ENCODE measurements around the gene NR6A1. TPM values are rescaled to one million over a fixed set of nuclear protein-coding genes. Genes with fewer than 3 reads are reported as not detected.

NR6A1 gene
- total and polyA plus RNA-seq, 2 of the 8 experiments (the other 6 are each of a cell fraction or from before 2014, with no cell fraction given): 93.2 to 237 TPM

DNA sequence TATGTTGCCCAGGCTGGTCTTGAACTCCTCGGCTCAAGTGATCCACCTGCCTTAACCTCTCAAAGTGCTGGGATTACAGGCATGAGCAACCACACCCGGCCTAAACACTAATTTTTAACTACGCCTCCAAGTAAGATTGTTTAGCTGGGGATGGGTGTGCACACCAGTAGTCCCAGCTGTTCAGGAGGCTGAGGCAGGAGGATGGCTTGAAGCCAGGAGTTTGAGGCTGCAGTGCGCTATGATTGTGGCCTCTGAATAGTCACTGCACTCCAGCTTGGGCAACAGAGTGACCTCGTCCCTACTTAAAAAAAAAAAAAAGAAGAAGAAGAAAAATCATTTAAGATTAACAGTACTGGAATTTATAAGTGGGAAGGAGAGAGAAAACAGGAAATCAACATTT, 173.1 kb downstream of the NR6A1 start (continued):
- TF ChIP-seq TCF12 (IDR thresholded peaks at IDR 0.05; ENCODE audit: low read depth, low read length) (no peak), JUN (IDR thresholded peaks at IDR 0.05; ENCODE audit: low read depth, low read length) (no peak)

Data from H1 (cell line).